ENCODE data around the gene OARD1. TPM values are rescaled to one million over a fixed set of nuclear protein-coding genes. Genes with fewer than 3 reads are reported as not detected.

OARD1 gene
- polyA plus RNA-seq, 1 of the 3 experiments (the other 2 are of a cell fraction), result 5.6 TPM

DNA sequence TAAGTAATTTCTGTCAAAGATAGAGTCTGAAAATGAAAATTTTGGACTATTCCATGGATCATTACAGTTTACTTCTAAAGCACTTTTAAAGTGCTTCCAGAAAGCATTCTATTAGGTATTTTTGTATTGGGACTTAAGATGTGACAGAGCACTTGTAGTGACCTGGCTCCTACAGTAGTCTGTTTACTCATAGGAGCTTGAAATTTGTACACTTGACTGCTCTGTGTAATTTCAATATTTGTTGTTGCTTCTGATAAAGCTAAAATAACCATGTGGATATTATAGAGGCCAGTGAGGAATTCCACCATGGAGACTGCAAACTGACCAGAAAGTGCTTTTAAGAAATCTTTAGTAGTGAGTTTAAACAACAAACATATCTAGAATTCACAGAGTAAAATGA is 10.9 kb upstream of the OARD1 start:
- Histone ChIP-seq H3K27ac (ENCODE audit: low read depth in 2 of 2, low read length in 1 of 2) (no peak overlapping the region), H3K4me1 (ENCODE audit: control insufficient read depth in 1 of 2, insufficient read depth in 2 of 2, low read depth in 1 of 2, low read length in 1 of 2) (peaks cover 0 to 5% of the 10 kb centered on the region in 2 experiments; a peak in 2 of 4 replicates), H2AFZ (ENCODE audit: low read depth) (no peak overlapping the region), H3K9me3 (no peaks in the 10 kb centered on the region), H4K20me1 (ENCODE audit: insufficient read depth) (peaks cover 21% of the 10 kb centered on the region), H3K4me3 (ENCODE audit: low read depth in 2 of 2, low read length in 1 of 2) (no peak overlapping the region), H3K4me2 (no peak overlapping the region), H3K27me3 (ENCODE audit: insufficient read depth) (no peaks in the 10 kb centered on the region), H3F3A (replicated peaks; ENCODE audit: insufficient read depth) (no peaks in the 10 kb centered on the region), H3K9me2 (no peaks in the 10 kb centered on the region), H3K79me2 (ENCODE audit: insufficient read depth) (peaks cover 85% of the 10 kb centered on the region), H3K36me3 (replicated peaks in 1 of 2; ENCODE audit: control insufficient read depth in 1 of 2, insufficient read depth in 2 of 2, low read length in 1 of 2) (peaks cover 80 to 86% of the 10 kb centered on the region in 2 experiments), H3K9ac (no peak overlapping the region)
- CTCF ChIA-PET, result interaction anchor here (0.8 to 1.5 kb wide), 4 partner anchors 9 to 285 kb away, joined by 3 read pairs; no protein-coding TSS in a partner anchor
- DNase-seq, result no peak
- TF ChIP-seq RAD21 (IDR thresholded peaks at IDR 0.05; ENCODE audit: low read length) (no peak), JUND (IDR thresholded peaks at IDR 0.05) (no peak), NFIC (IDR thresholded peaks at IDR 0.05; ENCODE audit: borderline replicate concordance) (no peak), TEAD4 (IDR thresholded peaks at IDR 0.05; ENCODE audit: borderline replicate concordance, insufficient read depth) (no peak), FOXJ3 (CRISPR knock-in tag; IDR thresholded peaks at IDR 0.05) (no peak), EZH2phosphoT487 (IDR thresholded peaks at IDR 0.05; ENCODE audit: borderline replicate concordance, low read depth) (no peak), EP300 (IDR thresholded peaks at IDR 0.05; ENCODE audit: borderline replicate concordance in 1 of 2, low read depth in 1 of 2, low read length in 1 of 2) (no peak), MEF2A (IDR thresholded peaks at IDR 0.05; ENCODE audit: borderline replicate concordance, low read depth) (no peak), ELF1 (IDR thresholded peaks at IDR 0.05) (no peak)
- TF ChIP-seq, protein P1, sequence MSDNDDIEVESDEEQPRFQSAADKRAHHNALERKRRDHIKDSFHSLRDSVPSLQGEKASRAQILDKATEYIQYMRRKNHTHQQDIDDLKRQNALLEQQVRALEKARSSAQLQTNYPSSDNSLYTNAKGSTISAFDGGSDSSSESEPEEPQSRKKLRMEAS (IDR thresholded peaks at IDR 0.05; ENCODE audit: low read depth), result no peak
- POLR2A ChIA-PET, result no interaction called here

- Histone ChIP-seq H3K36me3 (replicated peaks in 1 of 2; ENCODE audit: control insufficient read depth in 1 of 2, insufficient read depth in 2 of 2, low read length in 1 of 2) (peaks cover 56 to 74% of the 10 kb centered on the region in 2 experiments), H3K9ac (no peak overlapping the region), H3K4me2 (no peak overlapping the region), H3K4me3 (ENCODE audit: low read depth in 2 of 2, low read length in 1 of 2) (no peak overlapping the region), H3K4me1 (ENCODE audit: control insufficient read depth in 1 of 2, insufficient read depth in 2 of 2, low read depth in 1 of 2, low read length in 1 of 2) (peaks cover 5 to 12% of the 10 kb centered on the region in 2 experiments; a peak in 3 of 4 replicates), H3F3A (replicated peaks; ENCODE audit: insufficient read depth) (no peaks in the 10 kb centered on the region), H4K20me1 (ENCODE audit: insufficient read depth) (peaks cover 46% of the 10 kb centered on the region), H3K79me2 (ENCODE audit: insufficient read depth) (peaks cover 91% of the 10 kb centered on the region), H3K9me2 (no peaks in the 10 kb centered on the region), H3K27me3 (ENCODE audit: insufficient read depth) (no peaks in the 10 kb centered on the region), H3K9me3 (no peaks in the 10 kb centered on the region), H3K27ac (ENCODE audit: low read depth in 2 of 2, low read length in 1 of 2) (no peak overlapping the region), H2AFZ (ENCODE audit: low read depth) (no peak overlapping the region)
- CTCF ChIA-PET, result interaction anchor here (0.6 kb wide), 1 partner anchor 9 kb away, joined by 3 read pairs; no protein-coding TSS in a partner anchor
- no peak for DNase-seq
- POLR2A ChIA-PET, result no interaction called here
- 96% methylated on average over 2 of the region's 2 CpGs for WGBS (ENCODE audit: low lambda C conversion rate)
- TF ChIP-seq GABPA (IDR thresholded peaks at IDR 0.05; ENCODE audit: low read depth) (no peak), RCOR1 (IDR thresholded peaks at IDR 0.05; ENCODE audit: low read length) (no peak), GATA2 (CRISPR knock-in tag; IDR thresholded peaks at IDR 0.05) (no peak), POLR2AphosphoS5 (IDR thresholded peaks at IDR 0.05; ENCODE audit: low read depth, low read length) (no peak), USF1 (IDR thresholded peaks at IDR 0.05; ENCODE audit: borderline replicate concordance, low read depth) (no peak), TEAD4 (IDR thresholded peaks at IDR 0.05; ENCODE audit: borderline replicate concordance, insufficient read depth) (no peak), FOSL2 (IDR thresholded peaks at IDR 0.05; ENCODE audit: borderline replicate concordance, low read depth) (no peak), ELF1 (IDR thresholded peaks at IDR 0.05) (no peak), EP300 (IDR thresholded peaks at IDR 0.05; ENCODE audit: borderline replicate concordance in 1 of 2, low read depth in 1 of 2, low read length in 1 of 2) (no peak), SIN3A (IDR thresholded peaks at IDR 0.05; ENCODE audit: borderline replicate concordance, low read depth, low read length) (no peak)
- TF ChIP-seq, protein P2, sequence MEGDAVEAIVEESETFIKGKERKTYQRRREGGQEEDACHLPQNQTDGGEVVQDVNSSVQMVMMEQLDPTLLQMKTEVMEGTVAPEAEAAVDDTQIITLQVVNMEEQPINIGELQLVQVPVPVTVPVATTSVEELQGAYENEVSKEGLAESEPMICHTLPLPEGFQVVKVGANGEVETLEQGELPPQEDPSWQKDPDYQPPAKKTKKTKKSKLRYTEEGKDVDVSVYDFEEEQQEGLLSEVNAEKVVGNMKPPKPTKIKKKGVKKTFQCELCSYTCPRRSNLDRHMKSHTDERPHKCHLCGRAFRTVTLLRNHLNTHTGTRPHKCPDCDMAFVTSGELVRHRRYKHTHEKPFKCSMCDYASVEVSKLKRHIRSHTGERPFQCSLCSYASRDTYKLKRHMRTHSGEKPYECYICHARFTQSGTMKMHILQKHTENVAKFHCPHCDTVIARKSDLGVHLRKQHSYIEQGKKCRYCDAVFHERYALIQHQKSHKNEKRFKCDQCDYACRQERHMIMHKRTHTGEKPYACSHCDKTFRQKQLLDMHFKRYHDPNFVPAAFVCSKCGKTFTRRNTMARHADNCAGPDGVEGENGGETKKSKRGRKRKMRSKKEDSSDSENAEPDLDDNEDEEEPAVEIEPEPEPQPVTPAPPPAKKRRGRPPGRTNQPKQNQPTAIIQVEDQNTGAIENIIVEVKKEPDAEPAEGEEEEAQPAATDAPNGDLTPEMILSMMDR (IDR thresholded peaks at IDR 0.05), result no peak
Observed at GRCh38 chr6:41080621-41081020, 8.5 kb upstream of the OARD1 start.
